Spleen (tissue), 7 donors: ENCODE results near the gene NEUROD1.

ENCODE experiments used
- POLR2AphosphoS5 ChIP-seq, 3 donors: sonication (generic); formaldehyde crosslinking; IDR thresholded peaks; one replicate each; pipeline ENCODE4 v1.5.1; 2017; ENCODE audit warnings: antibody characterized with exemption in 3 of 3
- TF ChIP-seq, protein P1 (sequence below), 11 experiments: fragments of 200-600 bp in 7 of 11; fragments of 450-650 bp in 4 of 11; sonication (generic) in 4 of 11; IDR thresholded peaks in 8 of 11; conservative IDR thresholded peaks in 3 of 11; 1 replicate in 7 of 11; 2 replicates in 4 of 11; pipeline versions ENCODE4 v1.4.0 to v1.8.0; 2016 to 2021; ENCODE audit warnings: antibody characterized with exemption in 11 of 11, inconsistent platforms in 4 of 11, mild to moderate bottlenecking in 1 of 11
- donor health status: DM: no; HTN: no; CAD: no; lungs with moderate emphysema.
- donor health status: DM: no; HTN: no; CAD: no.
- donor health status: DM: no; HTN: no; CAD: no.

DNA sequence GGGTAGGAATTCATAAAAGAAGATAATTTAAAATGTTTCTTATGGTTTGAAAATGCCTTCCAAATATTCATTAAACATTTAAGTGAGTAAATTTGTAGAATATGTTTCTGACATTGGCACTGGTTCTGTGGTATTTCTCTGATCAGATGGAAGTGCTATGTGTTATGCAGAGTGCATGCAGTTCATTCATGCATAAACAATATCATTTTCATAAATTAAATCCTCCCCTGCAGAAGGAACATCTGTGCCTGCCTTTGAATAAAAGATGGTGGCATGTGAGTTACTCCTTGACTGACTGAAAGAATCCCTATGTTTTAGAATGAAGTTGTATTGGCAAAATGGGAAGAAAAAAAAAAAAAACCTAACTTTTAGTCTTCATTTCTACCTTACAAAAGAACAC, 5.9 kb downstream of the NEUROD1 start:
- TF ChIP-seq, protein P1, sequence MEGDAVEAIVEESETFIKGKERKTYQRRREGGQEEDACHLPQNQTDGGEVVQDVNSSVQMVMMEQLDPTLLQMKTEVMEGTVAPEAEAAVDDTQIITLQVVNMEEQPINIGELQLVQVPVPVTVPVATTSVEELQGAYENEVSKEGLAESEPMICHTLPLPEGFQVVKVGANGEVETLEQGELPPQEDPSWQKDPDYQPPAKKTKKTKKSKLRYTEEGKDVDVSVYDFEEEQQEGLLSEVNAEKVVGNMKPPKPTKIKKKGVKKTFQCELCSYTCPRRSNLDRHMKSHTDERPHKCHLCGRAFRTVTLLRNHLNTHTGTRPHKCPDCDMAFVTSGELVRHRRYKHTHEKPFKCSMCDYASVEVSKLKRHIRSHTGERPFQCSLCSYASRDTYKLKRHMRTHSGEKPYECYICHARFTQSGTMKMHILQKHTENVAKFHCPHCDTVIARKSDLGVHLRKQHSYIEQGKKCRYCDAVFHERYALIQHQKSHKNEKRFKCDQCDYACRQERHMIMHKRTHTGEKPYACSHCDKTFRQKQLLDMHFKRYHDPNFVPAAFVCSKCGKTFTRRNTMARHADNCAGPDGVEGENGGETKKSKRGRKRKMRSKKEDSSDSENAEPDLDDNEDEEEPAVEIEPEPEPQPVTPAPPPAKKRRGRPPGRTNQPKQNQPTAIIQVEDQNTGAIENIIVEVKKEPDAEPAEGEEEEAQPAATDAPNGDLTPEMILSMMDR (IDR thresholded peaks at IDR 0.05 in 8 of 11, conservative IDR thresholded peaks at IDR 0.05 in 3 of 11), result no peak
- no peak for TF ChIP-seq POLR2AphosphoS5 (IDR thresholded peaks at IDR 0.05)
